ENCODE results near the gene RB1.
"Not testable (repeated sequence)": the region's sequence is repeated elsewhere in the genome, so short reads cannot be mapped to it uniquely, and the experiment has no call there.

RB1 gene

GRCh38 chr13:48448959-48449614 lies 145.5 kb downstream of the RB1 start:
- H3K27ac ChIP-seq (ENCODE audit: low read depth, low read length), result no peak overlapping the region
- no peaks in the 10 kb centered on the region for H3K4me1 ChIP-seq (ENCODE audit: control insufficient read depth, insufficient read depth, low read length)
- no peak overlapping the region for H3K4me3 ChIP-seq (ENCODE audit: low read length)
- no peaks in the 10 kb centered on the region for H3K36me3 ChIP-seq (ENCODE audit: control insufficient read depth, insufficient read depth, low read length)
- H3K9ac ChIP-seq (ENCODE audit: low read length), result no peak overlapping the region
- no peaks in the 10 kb centered on the region for H3K27me3 ChIP-seq (ENCODE audit: control insufficient read depth, insufficient read depth, low read length)

- no peak overlapping the region for H3K9ac ChIP-seq (ENCODE audit: low read length)
- no peak overlapping the region for H3K27ac ChIP-seq (ENCODE audit: low read depth, low read length)
- H3K4me3 ChIP-seq (ENCODE audit: low read length), result no peak overlapping the region
- H3K4me1 ChIP-seq (ENCODE audit: control insufficient read depth, insufficient read depth, low read length), result no peaks in the 10 kb centered on the region
- H3K27me3 ChIP-seq (ENCODE audit: control insufficient read depth, insufficient read depth, low read length), result no peaks in the 10 kb centered on the region
- H3K36me3 ChIP-seq (ENCODE audit: control insufficient read depth, insufficient read depth, low read length), result no peaks in the 10 kb centered on the region
Observed at GRCh38 chr13:48449656-48450055, 146.1 kb downstream of the RB1 start.

GRCh38 chr13:48451196-48451595 lies 147.6 kb downstream of the RB1 start:
- H3K27me3 ChIP-seq (ENCODE audit: control insufficient read depth, insufficient read depth, low read length); H3K27ac ChIP-seq (ENCODE audit: low read depth, low read length); H3K4me1 ChIP-seq (ENCODE audit: control insufficient read depth, insufficient read depth, low read length); H3K4me3 ChIP-seq (ENCODE audit: low read length); H3K36me3 ChIP-seq (ENCODE audit: control insufficient read depth, insufficient read depth, low read length); H3K9ac ChIP-seq (ENCODE audit: low read length): not testable (repeated sequence)

- Histone ChIP-seq H3K36me3 (ENCODE audit: control insufficient read depth, insufficient read depth, low read length) (peaks cover 8% of the 10 kb centered on the region), H3K9ac (ENCODE audit: low read length) (no peak overlapping the region), H3K4me3 (ENCODE audit: low read length) (no peak overlapping the region), H3K4me1 (ENCODE audit: control insufficient read depth, insufficient read depth, low read length) (no peaks in the 10 kb centered on the region), H3K27me3 (ENCODE audit: control insufficient read depth, insufficient read depth, low read length) (no peaks in the 10 kb centered on the region), H3K27ac (ENCODE audit: low read depth, low read length) (no peak overlapping the region)
Observed at GRCh38 chr13:48456546-48456945, 153.0 kb downstream of the RB1 start.

GRCh38 chr13:48457578-48458242 lies 154.2 kb downstream of the RB1 start:
- Histone ChIP-seq H3K4me3 (ENCODE audit: low read length) (no peak overlapping the region), H3K36me3 (ENCODE audit: control insufficient read depth, insufficient read depth, low read length) (peaks cover 8% of the 10 kb centered on the region), H3K4me1 (ENCODE audit: control insufficient read depth, insufficient read depth, low read length) (no peaks in the 10 kb centered on the region), H3K27me3 (ENCODE audit: control insufficient read depth, insufficient read depth, low read length) (no peaks in the 10 kb centered on the region), H3K27ac (ENCODE audit: low read depth, low read length) (no peak overlapping the region), H3K9ac (ENCODE audit: low read length) (no peak overlapping the region)

- H3K27ac ChIP-seq (ENCODE audit: low read depth, low read length), result no peak overlapping the region
- H3K36me3 ChIP-seq (ENCODE audit: control insufficient read depth, insufficient read depth, low read length), result peaks cover 4% of the 10 kb centered on the region
Observed at GRCh38 chr13:48475230-48475629, 171.7 kb downstream of the RB1 start.

GRCh38 chr13:48476215-48476614 lies 172.7 kb downstream of the RB1 start:
- Histone ChIP-seq H3K9ac (ENCODE audit: low read length) (no peak overlapping the region), H3K4me3 (ENCODE audit: low read length) (no peak overlapping the region), H3K4me1 (ENCODE audit: control insufficient read depth, insufficient read depth, low read length) (no peaks in the 10 kb centered on the region), H3K27ac (ENCODE audit: low read depth, low read length) (no peak overlapping the region), H3K36me3 (ENCODE audit: control insufficient read depth, insufficient read depth, low read length) (peaks cover 4% of the 10 kb centered on the region), H3K27me3 (ENCODE audit: control insufficient read depth, insufficient read depth, low read length) (no peaks in the 10 kb centered on the region)

More at GRCh38 chr13:48475230-48475629, 171.7 kb downstream of the RB1 start:
- no peaks in the 10 kb centered on the region for H3K4me1 ChIP-seq (ENCODE audit: control insufficient read depth, insufficient read depth, low read length)
- H3K27me3 ChIP-seq (ENCODE audit: control insufficient read depth, insufficient read depth, low read length), result no peaks in the 10 kb centered on the region
- H3K9ac ChIP-seq (ENCODE audit: low read length), result no peak overlapping the region
- H3K4me3 ChIP-seq (ENCODE audit: low read length), result no peak overlapping the region

- Histone ChIP-seq H3K27ac (ENCODE audit: low read depth, low read length) (peak overlapping the region; percentile 30), H3K9ac (ENCODE audit: low read length) (no peak overlapping the region), H3K36me3 (ENCODE audit: control insufficient read depth, insufficient read depth, low read length) (peaks cover 4% of the 10 kb centered on the region), H3K4me3 (ENCODE audit: low read length) (no peak overlapping the region), H3K27me3 (ENCODE audit: control insufficient read depth, insufficient read depth, low read length) (no peaks in the 10 kb centered on the region), H3K4me1 (ENCODE audit: control insufficient read depth, insufficient read depth, low read length) (no peaks in the 10 kb centered on the region)
Observed at GRCh38 chr13:48476686-48477085, 173.1 kb downstream of the RB1 start.

GRCh38 chr13:48477191-48477855 lies 173.8 kb downstream of the RB1 start:
- Histone ChIP-seq H3K36me3 (ENCODE audit: control insufficient read depth, insufficient read depth, low read length) (peaks cover 4% of the 10 kb centered on the region), H3K4me1 (ENCODE audit: control insufficient read depth, insufficient read depth, low read length) (no peaks in the 10 kb centered on the region), H3K4me3 (ENCODE audit: low read length) (no peak overlapping the region), H3K27me3 (ENCODE audit: control insufficient read depth, insufficient read depth, low read length) (no peaks in the 10 kb centered on the region), H3K9ac (ENCODE audit: low read length) (no peak overlapping the region), H3K27ac (ENCODE audit: low read depth, low read length) (no peak overlapping the region)

- Histone ChIP-seq H3K36me3 (ENCODE audit: control insufficient read depth, insufficient read depth, low read length) (peaks cover 4% of the 10 kb centered on the region), H3K4me1 (ENCODE audit: control insufficient read depth, insufficient read depth, low read length) (no peaks in the 10 kb centered on the region), H3K9ac (ENCODE audit: low read length) (no peak overlapping the region), H3K27ac (ENCODE audit: low read depth, low read length) (no peak overlapping the region), H3K27me3 (ENCODE audit: control insufficient read depth, insufficient read depth, low read length) (no peaks in the 10 kb centered on the region), H3K4me3 (ENCODE audit: low read length) (no peak overlapping the region)
Observed at GRCh38 chr13:48478391-48478790, 174.8 kb downstream of the RB1 start.

GRCh38 chr13:48483575-48483974 lies 180.0 kb downstream of the RB1 start:
- no peak overlapping the region for H3K4me3 ChIP-seq (ENCODE audit: low read length)

GRCh38 chr13:48485432-48485831 lies 181.9 kb downstream of the RB1 start:
- Histone ChIP-seq H3K9ac (ENCODE audit: low read length) (no peak overlapping the region), H3K27ac (ENCODE audit: low read depth, low read length) (no peak overlapping the region), H3K4me3 (ENCODE audit: low read length) (no peak overlapping the region), H3K36me3 (ENCODE audit: control insufficient read depth, insufficient read depth, low read length) (no peaks in the 10 kb centered on the region), H3K27me3 (ENCODE audit: control insufficient read depth, insufficient read depth, low read length) (no peaks in the 10 kb centered on the region), H3K4me1 (ENCODE audit: control insufficient read depth, insufficient read depth, low read length) (no peaks in the 10 kb centered on the region)

More at GRCh38 chr13:48483575-48483974, 180.0 kb downstream of the RB1 start:
- peaks cover 2% of the 10 kb centered on the region for H3K36me3 ChIP-seq (ENCODE audit: control insufficient read depth, insufficient read depth, low read length)
- no peak overlapping the region for H3K9ac ChIP-seq (ENCODE audit: low read length)
- H3K4me1 ChIP-seq (ENCODE audit: control insufficient read depth, insufficient read depth, low read length), result no peaks in the 10 kb centered on the region
- H3K27me3 ChIP-seq (ENCODE audit: control insufficient read depth, insufficient read depth, low read length), result no peaks in the 10 kb centered on the region
- no peak overlapping the region for H3K27ac ChIP-seq (ENCODE audit: low read depth, low read length)
